Chondrocyte (in vitro differentiated cells): Measurements from ENCODE around the gene DPH3. TPM values are rescaled to one million over a fixed set of nuclear protein-coding genes. Genes with fewer than 3 reads are reported as not detected.

ENCODE experiments used
- DNase-seq: peaks from one replicate; pipeline ENCODE4 v3.0.0; 2021; ENCODE audit warnings: mixed read lengths, low spot score
- H3K27ac Mint-ChIP-seq: one replicate; pipeline ENCODE4 v1.8.0; 2021; ENCODE audit warnings: mild to moderate bottlenecking, moderate library complexity, mixed read lengths; ENCODE audit not compliant: unreplicated experiment
- H3K27me3 Mint-ChIP-seq: 2 replicates; pipeline ENCODE4 v1.8.0; 2021; ENCODE audit warnings: low read depth, mixed read lengths
- H3K36me3 Mint-ChIP-seq: 2 replicates; pipeline ENCODE4 v1.8.0; 2021; ENCODE audit warnings: low read depth, mixed read lengths
- H3K4me1 Mint-ChIP-seq: 2 replicates; pipeline ENCODE4 v1.8.0; 2021; ENCODE audit warnings: low read depth, mild to moderate bottlenecking, mixed read lengths
- H3K4me3 Mint-ChIP-seq: one replicate; pipeline ENCODE4 v1.8.0; 2021; ENCODE audit warnings: mild to moderate bottlenecking, moderate library complexity, mixed read lengths; ENCODE audit not compliant: unreplicated experiment
- H3K9me3 Mint-ChIP-seq: 2 replicates; pipeline ENCODE4 v1.8.0; 2021; ENCODE audit warnings: low read depth, mixed read lengths
- CTCF ChIP-seq: fragments of 200-600 bp; sonication (generic); IDR thresholded peaks from 2 replicates; pipeline ENCODE4 v1.5.0; 2021; ENCODE audit warnings: antibody characterized with exemption, mild to moderate bottlenecking, moderate library complexity
- total RNA-seq: library from RNA; stranded (reverse); gene quantifications from 3 replicates; pipeline ENCODE4 v1.2.1, GENCODE V29; 2021

Gene DPH3
- total RNA-seq, 1 donor from 2014 or later: 20.5 TPM

- Mint-ChIP-seq H3K36me3 (no peaks in the 10 kb centered on the region), H3K9me3 (no peaks in the 10 kb centered on the region), H3K4me3 (no peak overlapping the region), H3K27me3 (no peaks in the 10 kb centered on the region), H3K27ac (no peak overlapping the region), H3K4me1 (no peaks in the 10 kb centered on the region)
- DNase-seq: no peak
- TF ChIP-seq CTCF: no peak
Observed at GRCh38 chr3:16214366-16214765, 50.4 kb downstream of the DPH3 start.

GRCh38 chr3:16211176-16211904 is 53.4 kb downstream of the DPH3 start:
- H3K27ac Mint-ChIP-seq: peak overlapping the region; percentile 77
- no peak for DNase-seq
- TF ChIP-seq CTCF: no peak

More at GRCh38 chr3:16211176-16211904, 53.4 kb downstream of the DPH3 start:
- H3K4me3 Mint-ChIP-seq: no peak overlapping the region
- no peaks in the 10 kb centered on the region for H3K4me1 Mint-ChIP-seq
- no peaks in the 10 kb centered on the region for H3K9me3 Mint-ChIP-seq
- H3K36me3 Mint-ChIP-seq: no peaks in the 10 kb centered on the region
- H3K27me3 Mint-ChIP-seq: no peaks in the 10 kb centered on the region

Other genes starting within 250 kb of the DPH3 start
- gene GALNT15, start 90.3 kb downstream of the DPH3 start, total RNA-seq: 0.28 to 1.2 TPM (median 0.40 TPM) in 3 replicates
- 6.4 to 8.1 TPM (median 6.7 TPM) in 3 replicates for gene OXNAD1, start 269 bp upstream of the DPH3 start, total RNA-seq
- gene RFTN1, start 248.8 kb upstream of the DPH3 start, total RNA-seq: 53.3 to 54.9 TPM (median 53.4 TPM) in 3 replicates